Measurements from ENCODE around the gene LRPAP1. TPM values are rescaled to one million over a fixed set of nuclear protein-coding genes. Genes with fewer than 3 reads are reported as not detected.
A peak's percentile ranks its signal among the peaks of the same experiment; 100 is the strongest.

Gene LRPAP1
- total and polyA plus RNA-seq, 2 donors (not counting 1 experiment from before 2014, with no cell fraction given) = 64.6 to 86.8 TPM

DNA sequence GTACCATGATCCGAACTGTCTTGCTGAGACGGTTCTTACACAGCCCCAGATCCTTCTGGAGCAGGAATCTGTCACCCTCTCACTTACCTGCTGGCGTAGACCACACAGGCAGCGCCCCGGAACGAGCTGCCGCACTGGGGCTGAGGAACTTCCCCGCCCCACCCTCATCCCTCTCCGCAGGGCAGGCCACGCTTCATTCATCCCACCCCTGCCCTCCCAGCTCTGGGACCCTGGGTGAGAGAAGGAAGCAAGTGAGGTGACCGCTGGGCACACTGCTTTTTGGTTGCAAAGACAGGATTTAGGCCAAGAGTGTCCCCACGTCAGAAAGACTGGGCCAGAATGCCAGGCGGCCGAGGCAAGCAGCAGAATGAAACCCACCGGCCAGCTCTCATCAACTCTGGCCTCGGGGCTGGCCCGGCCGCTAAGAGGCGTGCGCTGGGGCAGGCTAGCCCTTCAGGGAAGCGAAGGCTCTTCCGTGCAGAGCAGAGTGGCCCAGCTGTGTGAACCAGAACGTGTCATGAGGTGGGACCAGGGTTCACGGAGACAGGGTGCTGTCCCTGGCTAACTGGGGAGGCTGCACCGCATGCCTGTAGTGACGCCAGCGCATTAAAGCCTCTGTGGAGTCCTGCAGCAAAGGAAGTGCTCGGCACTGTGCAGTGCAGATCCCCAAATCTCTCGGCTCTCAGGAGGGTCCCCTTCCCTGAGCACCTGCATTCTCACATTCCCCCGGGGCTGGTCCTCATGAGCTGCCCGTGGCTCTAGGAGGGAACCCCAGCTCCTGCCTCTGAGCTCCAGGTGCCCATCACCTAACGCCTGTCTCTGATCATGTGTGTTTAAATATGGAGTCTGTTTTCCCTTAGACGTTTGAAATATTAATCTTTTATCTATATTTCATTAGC is 6.4 kb downstream of the LRPAP1 start:
- Histone ChIP-seq H3K4me2 (replicated peaks; ENCODE audit: low read depth, low read length, poor library complexity, severe bottlenecking) (no peak overlapping the region), H3K36me3 (replicated peaks in 1 of 2; ENCODE audit: control extremely low read depth in 1 of 2, control insufficient read depth in 1 of 2, extremely low read depth in 1 of 2, insufficient read depth in 2 of 2, low read length in 1 of 2) (peaks cover 0 to 67% of the 10 kb centered on the region in 2 experiments), H3K27ac (ENCODE audit: low read length in 2 of 2) (no peak overlapping the region), H3K9me3 (ENCODE audit: control extremely low read depth in 1 of 3, control insufficient read depth in 2 of 3, insufficient read depth in 1 of 3, low read length in 2 of 3) (no peaks in the 10 kb centered on the region), H3K4me1 (ENCODE audit: control insufficient read depth in 2 of 2, insufficient read depth in 2 of 2, low read length in 2 of 2) (peaks cover 14 to 29% of the 10 kb centered on the region in 2 donors), H4K20me1 (ENCODE audit: control insufficient read depth, insufficient read depth, low read length, poor library complexity, severe bottlenecking) (peaks cover 97% of the 10 kb centered on the region), H3K4me3 (ENCODE audit: control extremely low read depth in 1 of 5, extremely low read depth in 1 of 5, insufficient read depth in 1 of 5, low read depth in 2 of 5, low read length in 4 of 5) (no peak overlapping the region), H3K79me2 (ENCODE audit: control insufficient read depth, insufficient read depth, low read length) (peaks cover 84% of the 10 kb centered on the region), H3K9ac (ENCODE audit: low read length) (no peak overlapping the region), H2AFZ (ENCODE audit: insufficient read depth, low read depth, low read length, poor library complexity, severe bottlenecking) (no peak overlapping the region), H3K27me3 (replicated peaks in 1 of 4; ENCODE audit: control extremely low read depth in 1 of 4, control insufficient read depth in 3 of 4, insufficient read depth in 4 of 4, low read length in 3 of 4) (no peaks in the 10 kb centered on the region)
- Mint-ChIP-seq H3K4me1 (peaks cover 21% of the 10 kb centered on the region), H3K27ac (no peak overlapping the region), H3K9me3 (ENCODE audit: insufficient read depth) (no peaks in the 10 kb centered on the region), H3K4me3 (no peak overlapping the region), H3K27me3 (no peaks in the 10 kb centered on the region)
- ChIA-PET POLR2A (no interaction called here), CTCF (no interaction called here)
- ATAC-seq (ENCODE audit: low read depth) (no peak), DNase-seq (peak; percentile 3)
- TF ChIP-seq, protein P1, sequence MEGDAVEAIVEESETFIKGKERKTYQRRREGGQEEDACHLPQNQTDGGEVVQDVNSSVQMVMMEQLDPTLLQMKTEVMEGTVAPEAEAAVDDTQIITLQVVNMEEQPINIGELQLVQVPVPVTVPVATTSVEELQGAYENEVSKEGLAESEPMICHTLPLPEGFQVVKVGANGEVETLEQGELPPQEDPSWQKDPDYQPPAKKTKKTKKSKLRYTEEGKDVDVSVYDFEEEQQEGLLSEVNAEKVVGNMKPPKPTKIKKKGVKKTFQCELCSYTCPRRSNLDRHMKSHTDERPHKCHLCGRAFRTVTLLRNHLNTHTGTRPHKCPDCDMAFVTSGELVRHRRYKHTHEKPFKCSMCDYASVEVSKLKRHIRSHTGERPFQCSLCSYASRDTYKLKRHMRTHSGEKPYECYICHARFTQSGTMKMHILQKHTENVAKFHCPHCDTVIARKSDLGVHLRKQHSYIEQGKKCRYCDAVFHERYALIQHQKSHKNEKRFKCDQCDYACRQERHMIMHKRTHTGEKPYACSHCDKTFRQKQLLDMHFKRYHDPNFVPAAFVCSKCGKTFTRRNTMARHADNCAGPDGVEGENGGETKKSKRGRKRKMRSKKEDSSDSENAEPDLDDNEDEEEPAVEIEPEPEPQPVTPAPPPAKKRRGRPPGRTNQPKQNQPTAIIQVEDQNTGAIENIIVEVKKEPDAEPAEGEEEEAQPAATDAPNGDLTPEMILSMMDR (IDR thresholded peaks at IDR 0.05) = no peak
- no peak for TF ChIP-seq EZH2 (IDR thresholded peaks at IDR 0.05; ENCODE audit: borderline replicate concordance, insufficient read depth, low read depth, low read length, poor library complexity, severe bottlenecking)
- 95% methylated on average over 25 of the region's 33 CpGs for WGBS (ENCODE audit: insufficient coverage)
- intact Hi-C loops (cut with micrococcal nuclease) = no loop called here

DNA sequence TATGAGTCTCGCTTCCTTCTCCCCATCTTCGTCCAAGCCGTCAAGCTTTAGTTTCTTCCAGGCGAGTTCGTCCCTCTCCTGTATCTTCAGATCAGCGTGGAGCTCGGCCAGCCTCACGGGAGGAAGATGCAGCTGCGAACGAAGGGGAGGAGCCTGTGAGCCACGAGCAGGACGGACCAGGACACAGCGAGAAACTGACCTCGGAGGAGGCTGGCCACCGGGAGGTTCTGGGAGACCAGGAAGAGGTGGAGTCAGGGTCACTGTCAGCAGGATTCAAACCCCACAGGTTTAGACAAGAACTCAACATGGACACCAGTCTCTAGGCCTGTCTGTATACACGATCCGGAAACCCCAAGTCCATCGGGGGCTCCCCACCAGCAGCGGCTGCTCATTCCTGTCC is 7.3 kb downstream of the LRPAP1 start:
- Histone ChIP-seq H3K4me2 (replicated peaks; ENCODE audit: low read depth, low read length, poor library complexity, severe bottlenecking) (no peak overlapping the region), H3K79me2 (ENCODE audit: control insufficient read depth, insufficient read depth, low read length) (peaks cover 76% of the 10 kb centered on the region), H3K4me1 (ENCODE audit: control insufficient read depth in 2 of 2, insufficient read depth in 2 of 2, low read length in 2 of 2) (peaks cover 6 to 20% of the 10 kb centered on the region in 2 donors), H3K27ac (ENCODE audit: low read length in 2 of 2) (no peak overlapping the region), H3K9me3 (ENCODE audit: control extremely low read depth in 1 of 3, control insufficient read depth in 2 of 3, insufficient read depth in 1 of 3, low read length in 2 of 3) (no peaks in the 10 kb centered on the region), H3K27me3 (replicated peaks in 1 of 4; ENCODE audit: control extremely low read depth in 1 of 4, control insufficient read depth in 3 of 4, insufficient read depth in 4 of 4, low read length in 3 of 4) (no peaks in the 10 kb centered on the region), H4K20me1 (ENCODE audit: control insufficient read depth, insufficient read depth, low read length, poor library complexity, severe bottlenecking) (peaks cover 95% of the 10 kb centered on the region), H3K36me3 (replicated peaks in 1 of 2; ENCODE audit: control extremely low read depth in 1 of 2, control insufficient read depth in 1 of 2, extremely low read depth in 1 of 2, insufficient read depth in 2 of 2, low read length in 1 of 2) (peaks cover 0 to 75% of the 10 kb centered on the region in 2 experiments), H3K9ac (ENCODE audit: low read length) (no peak overlapping the region), H3K4me3 (ENCODE audit: control extremely low read depth in 1 of 5, extremely low read depth in 1 of 5, insufficient read depth in 1 of 5, low read depth in 2 of 5, low read length in 4 of 5) (no peak overlapping the region), H2AFZ (ENCODE audit: insufficient read depth, low read depth, low read length, poor library complexity, severe bottlenecking) (no peak overlapping the region)
- Mint-ChIP-seq H3K4me3 (no peak overlapping the region), H3K27ac (no peak overlapping the region), H3K27me3 (no peaks in the 10 kb centered on the region), H3K4me1 (peaks cover 14% of the 10 kb centered on the region), H3K9me3 (ENCODE audit: insufficient read depth) (no peaks in the 10 kb centered on the region)
- TF ChIP-seq EZH2 (IDR thresholded peaks at IDR 0.05; ENCODE audit: borderline replicate concordance, insufficient read depth, low read depth, low read length, poor library complexity, severe bottlenecking) = no peak
- TF ChIP-seq, protein P1 (IDR thresholded peaks at IDR 0.05) = no peak
- POLR2A ChIA-PET = no interaction called here
- WGBS (ENCODE audit: insufficient coverage) = 90% methylated on average over 19 of the region's 19 CpGs
- no peak for DNase-seq
- intact Hi-C loops (cut with micrococcal nuclease) = no loop called here
- ATAC-seq (ENCODE audit: low read depth) = no peak
- CTCF ChIA-PET = no interaction called here
